ENCODE measurements around the gene ITPK1. TPM values are rescaled to one million over a fixed set of nuclear protein-coding genes. Genes with fewer than 3 reads are reported as not detected.

The ITPK1 gene
- polyA plus RNA-seq, 1 of the 3 experiments (the other 2 are of a cell fraction): 23.2 TPM

- no peaks in the 10 kb centered on the region for H3K36me3 ChIP-seq (replicated peaks in 1 of 2; ENCODE audit: control insufficient read depth in 1 of 2, insufficient read depth in 2 of 2, low read length in 1 of 2)
- DNase-seq: no peak
- no peak overlapping the region for H2AFZ ChIP-seq (ENCODE audit: low read depth)
- H3K79me2 ChIP-seq (ENCODE audit: insufficient read depth): no peaks in the 10 kb centered on the region
- H3K9me3 ChIP-seq: no peaks in the 10 kb centered on the region
- no peak overlapping the region for H3K9ac ChIP-seq
- H3K4me2 ChIP-seq: no peak overlapping the region
- H3F3A ChIP-seq (replicated peaks; ENCODE audit: insufficient read depth): no peaks in the 10 kb centered on the region
- no peak overlapping the region for H3K27ac ChIP-seq (ENCODE audit: low read depth in 2 of 2, low read length in 1 of 2)
- ChIA-PET CTCF (interaction anchor here (0.9 to 2.7 kb wide), 4 partner anchors 11 to 49 kb away, joined by 3 to 14 read pairs (median 4); no protein-coding TSS in a partner anchor), POLR2A (interaction anchor here (0.6 kb wide), 1 partner anchor 1901 kb away, joined by 5 read pairs; no protein-coding TSS in a partner anchor)
- H3K4me3 ChIP-seq (ENCODE audit: low read depth in 2 of 2, low read length in 1 of 2): no peak overlapping the region
- TF ChIP-seq NFIC (IDR thresholded peaks at IDR 0.05; ENCODE audit: borderline replicate concordance): no peak
- TF ChIP-seq ELF1 (IDR thresholded peaks at IDR 0.05): no peak
- TF ChIP-seq CTCF (IDR thresholded peaks at IDR 0.05): no peak
- TF ChIP-seq CHD2 (IDR thresholded peaks at IDR 0.05; ENCODE audit: low read length, partially characterized antibody): no peak
- TF ChIP-seq RXRA (IDR thresholded peaks at IDR 0.05; ENCODE audit: borderline replicate concordance, low read depth): no peak
- no peak for TF ChIP-seq EZH2phosphoT487 (IDR thresholded peaks at IDR 0.05; ENCODE audit: borderline replicate concordance, low read depth)
- no peak for TF ChIP-seq GATA2 (CRISPR knock-in tag; IDR thresholded peaks at IDR 0.05)
- no peak for TF ChIP-seq TCF12 (IDR thresholded peaks at IDR 0.05)
- no peak for TF ChIP-seq PBX3 (IDR thresholded peaks at IDR 0.05)
- no peak for TF ChIP-seq IRF3 (IDR thresholded peaks at IDR 0.05; ENCODE audit: low read depth, low read length)
- TF ChIP-seq REST (IDR thresholded peaks at IDR 0.05; ENCODE audit: low read depth, low read length): no peak
- no peak for TF ChIP-seq GABPA (IDR thresholded peaks at IDR 0.05; ENCODE audit: low read depth)
- no peak for TF ChIP-seq RCOR1 (IDR thresholded peaks at IDR 0.05; ENCODE audit: low read length)
- TF ChIP-seq TAF1 (IDR thresholded peaks at IDR 0.05; ENCODE audit: borderline replicate concordance, low read depth, low read length): no peak
- TF ChIP-seq RAD21 (IDR thresholded peaks at IDR 0.05; ENCODE audit: low read length): no peak
- TF ChIP-seq MAX (IDR thresholded peaks at IDR 0.05; ENCODE audit: low read depth): no peak
- TF ChIP-seq SMC3 (IDR thresholded peaks at IDR 0.05; ENCODE audit: low read depth, low read length): no peak
- TF ChIP-seq MEF2A (IDR thresholded peaks at IDR 0.05; ENCODE audit: borderline replicate concordance, low read depth): no peak
- H3K27me3 ChIP-seq (ENCODE audit: insufficient read depth): no peaks in the 10 kb centered on the region
- no peaks in the 10 kb centered on the region for H4K20me1 ChIP-seq (ENCODE audit: insufficient read depth)
- 42% methylated on average over 4 of the region's 4 CpGs for WGBS (ENCODE audit: low lambda C conversion rate)
- no peaks in the 10 kb centered on the region for H3K9me2 ChIP-seq
- H3K4me1 ChIP-seq (ENCODE audit: control insufficient read depth in 1 of 2, insufficient read depth in 2 of 2, low read depth in 1 of 2, low read length in 1 of 2): peaks cover 0 to 10% of the 10 kb centered on the region in 2 experiments; a peak in 1 of 4 replicates
Observed at GRCh38 chr14:93161411-93161940, 45.8 kb upstream of the ITPK1 start.

Data from SK-N-SH (cell line).